Hepatocyte (in vitro differentiated cells): ENCODE data around the gene ANAPC10.

ENCODE experiments used
- EZH2 ChIP-seq: fragments of 200-600 bp; sonication (generic); IDR thresholded peaks from 2 replicates; pipeline ENCODE4 v1.6.1; 2016; ENCODE audit warnings: antibody characterized with exemption, mild to moderate bottlenecking, borderline replicate concordance
- TF ChIP-seq, protein P1 (sequence below): fragments of 200-600 bp; sonication (generic); IDR thresholded peaks from 2 replicates; pipeline ENCODE4 v1.5.1; 2016; ENCODE audit warnings: antibody characterized with exemption, mild to moderate bottlenecking; ENCODE audit not compliant: poor library complexity

DNA sequence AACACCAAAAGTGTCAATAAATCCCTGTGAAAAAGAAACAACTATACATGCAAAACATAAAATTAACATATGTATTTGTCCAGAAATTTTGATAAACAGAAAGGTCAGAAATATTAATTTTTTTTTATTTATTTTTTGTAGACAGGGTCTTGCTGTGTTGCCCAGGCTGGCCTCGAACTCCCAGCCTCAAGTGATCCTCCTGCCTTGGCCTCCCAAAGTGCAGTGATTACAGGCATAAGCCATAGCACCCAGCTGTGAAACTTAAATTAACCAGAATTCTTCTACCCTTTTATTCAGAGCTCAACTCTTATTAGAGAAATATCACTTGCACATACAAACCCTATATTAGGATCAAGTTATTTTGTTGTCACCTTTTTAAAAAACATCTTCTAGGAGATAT lies 16.2 kb downstream of the ANAPC10 start:
- TF ChIP-seq, protein P1, sequence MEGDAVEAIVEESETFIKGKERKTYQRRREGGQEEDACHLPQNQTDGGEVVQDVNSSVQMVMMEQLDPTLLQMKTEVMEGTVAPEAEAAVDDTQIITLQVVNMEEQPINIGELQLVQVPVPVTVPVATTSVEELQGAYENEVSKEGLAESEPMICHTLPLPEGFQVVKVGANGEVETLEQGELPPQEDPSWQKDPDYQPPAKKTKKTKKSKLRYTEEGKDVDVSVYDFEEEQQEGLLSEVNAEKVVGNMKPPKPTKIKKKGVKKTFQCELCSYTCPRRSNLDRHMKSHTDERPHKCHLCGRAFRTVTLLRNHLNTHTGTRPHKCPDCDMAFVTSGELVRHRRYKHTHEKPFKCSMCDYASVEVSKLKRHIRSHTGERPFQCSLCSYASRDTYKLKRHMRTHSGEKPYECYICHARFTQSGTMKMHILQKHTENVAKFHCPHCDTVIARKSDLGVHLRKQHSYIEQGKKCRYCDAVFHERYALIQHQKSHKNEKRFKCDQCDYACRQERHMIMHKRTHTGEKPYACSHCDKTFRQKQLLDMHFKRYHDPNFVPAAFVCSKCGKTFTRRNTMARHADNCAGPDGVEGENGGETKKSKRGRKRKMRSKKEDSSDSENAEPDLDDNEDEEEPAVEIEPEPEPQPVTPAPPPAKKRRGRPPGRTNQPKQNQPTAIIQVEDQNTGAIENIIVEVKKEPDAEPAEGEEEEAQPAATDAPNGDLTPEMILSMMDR: no peak
- no peak for TF ChIP-seq EZH2
